ENCODE data around the gene PDE1C.

Gene PDE1C

GRCh38 chr7:31892099-31892829, 177.9 kb downstream of the PDE1C start:
- H4K20me1 ChIP-seq (ENCODE audit: insufficient read depth, low read length, poor library complexity, severe bottlenecking) = no peaks in the 10 kb centered on the region
- H3K9me2 ChIP-seq (replicated peaks; ENCODE audit: low read depth, low read length) = no peaks in the 10 kb centered on the region
- H3K9ac ChIP-seq (ENCODE audit: low read depth, low read length, poor library complexity, severe bottlenecking) = no peak overlapping the region
- no peaks in the 10 kb centered on the region for H3K4me1 ChIP-seq (ENCODE audit: insufficient read depth, low read length, poor library complexity, severe bottlenecking)
- H3K9me3 ChIP-seq (ENCODE audit: insufficient read depth, low read depth, low read length) = no peaks in the 10 kb centered on the region
- H3K79me2 ChIP-seq (ENCODE audit: insufficient read depth, low read length) = no peaks in the 10 kb centered on the region
- TF ChIP-seq, protein P1, sequence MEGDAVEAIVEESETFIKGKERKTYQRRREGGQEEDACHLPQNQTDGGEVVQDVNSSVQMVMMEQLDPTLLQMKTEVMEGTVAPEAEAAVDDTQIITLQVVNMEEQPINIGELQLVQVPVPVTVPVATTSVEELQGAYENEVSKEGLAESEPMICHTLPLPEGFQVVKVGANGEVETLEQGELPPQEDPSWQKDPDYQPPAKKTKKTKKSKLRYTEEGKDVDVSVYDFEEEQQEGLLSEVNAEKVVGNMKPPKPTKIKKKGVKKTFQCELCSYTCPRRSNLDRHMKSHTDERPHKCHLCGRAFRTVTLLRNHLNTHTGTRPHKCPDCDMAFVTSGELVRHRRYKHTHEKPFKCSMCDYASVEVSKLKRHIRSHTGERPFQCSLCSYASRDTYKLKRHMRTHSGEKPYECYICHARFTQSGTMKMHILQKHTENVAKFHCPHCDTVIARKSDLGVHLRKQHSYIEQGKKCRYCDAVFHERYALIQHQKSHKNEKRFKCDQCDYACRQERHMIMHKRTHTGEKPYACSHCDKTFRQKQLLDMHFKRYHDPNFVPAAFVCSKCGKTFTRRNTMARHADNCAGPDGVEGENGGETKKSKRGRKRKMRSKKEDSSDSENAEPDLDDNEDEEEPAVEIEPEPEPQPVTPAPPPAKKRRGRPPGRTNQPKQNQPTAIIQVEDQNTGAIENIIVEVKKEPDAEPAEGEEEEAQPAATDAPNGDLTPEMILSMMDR (conservative IDR thresholded peaks at IDR 0.05; ENCODE audit: low read length) = no peak
- TF ChIP-seq EZH2phosphoT487 (IDR thresholded peaks at IDR 0.05; ENCODE audit: borderline replicate concordance) = no peak
- no peaks in the 10 kb centered on the region for H3K36me3 ChIP-seq (ENCODE audit: insufficient read depth, low read length)
- H3K4me3 ChIP-seq (ENCODE audit: low read length, poor library complexity, severe bottlenecking) = no peak overlapping the region
- H3F3A ChIP-seq (ENCODE audit: low read depth) = no peaks in the 10 kb centered on the region
- no peak overlapping the region for H2AFZ ChIP-seq (ENCODE audit: low read length)
- no peaks in the 10 kb centered on the region for H3K27me3 ChIP-seq (ENCODE audit: insufficient read depth, low read length, poor library complexity, severe bottlenecking)
- no peak overlapping the region for H3K4me2 ChIP-seq (ENCODE audit: low read depth, low read length, poor library complexity, severe bottlenecking)

DNA sequence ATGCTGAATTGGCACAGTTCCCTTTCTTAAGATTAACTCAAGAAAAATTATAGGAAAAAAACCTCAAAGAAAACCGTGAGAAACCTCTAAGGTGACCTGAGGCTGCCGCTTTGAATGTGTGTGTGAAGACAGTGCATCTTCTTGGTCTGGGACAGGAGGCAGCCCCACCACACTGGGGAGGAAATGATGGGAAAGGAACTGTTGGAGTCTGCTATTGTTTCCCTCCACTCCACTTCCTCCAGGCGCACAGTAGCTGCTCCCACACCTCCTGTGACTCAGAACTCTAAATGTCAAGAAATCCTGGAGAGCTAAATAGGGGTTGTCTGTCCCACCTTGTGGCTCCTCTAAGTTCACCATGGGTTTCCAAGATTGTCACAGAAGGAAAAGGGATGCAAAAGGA, 179.4 kb downstream of the PDE1C start:
- Histone ChIP-seq H3K36me3 (ENCODE audit: insufficient read depth, low read length) (no peaks in the 10 kb centered on the region), H3K27me3 (ENCODE audit: insufficient read depth, low read length, poor library complexity, severe bottlenecking) (no peaks in the 10 kb centered on the region), H3K9ac (ENCODE audit: low read depth, low read length, poor library complexity, severe bottlenecking) (no peak overlapping the region), H3K79me2 (ENCODE audit: insufficient read depth, low read length) (no peaks in the 10 kb centered on the region), H3K9me3 (ENCODE audit: insufficient read depth, low read depth, low read length) (peaks cover 3% of the 10 kb centered on the region; the same call in 1 of the 2 replicates), H3F3A (ENCODE audit: low read depth) (no peaks in the 10 kb centered on the region), H2AFZ (ENCODE audit: low read length) (no peak overlapping the region), H4K20me1 (ENCODE audit: insufficient read depth, low read length, poor library complexity, severe bottlenecking) (no peaks in the 10 kb centered on the region), H3K4me1 (ENCODE audit: insufficient read depth, low read length, poor library complexity, severe bottlenecking) (no peaks in the 10 kb centered on the region), H3K9me2 (replicated peaks; ENCODE audit: low read depth, low read length) (no peaks in the 10 kb centered on the region), H3K4me2 (ENCODE audit: low read depth, low read length, poor library complexity, severe bottlenecking) (no peak overlapping the region), H3K4me3 (ENCODE audit: low read length, poor library complexity, severe bottlenecking) (no peak overlapping the region)
- TF ChIP-seq, protein P1 (conservative IDR thresholded peaks at IDR 0.05; ENCODE audit: low read length) = no peak
- TF ChIP-seq EZH2phosphoT487 (IDR thresholded peaks at IDR 0.05; ENCODE audit: borderline replicate concordance) = no peak

GRCh38 chr7:31890198-31890597, 180.0 kb downstream of the PDE1C start:
- no peaks in the 10 kb centered on the region for H3K9me2 ChIP-seq (replicated peaks; ENCODE audit: low read depth, low read length)
- H4K20me1 ChIP-seq (ENCODE audit: insufficient read depth, low read length, poor library complexity, severe bottlenecking) = no peaks in the 10 kb centered on the region
- no peaks in the 10 kb centered on the region for H3K4me1 ChIP-seq (ENCODE audit: insufficient read depth, low read length, poor library complexity, severe bottlenecking)
- no peak overlapping the region for H3K9ac ChIP-seq (ENCODE audit: low read depth, low read length, poor library complexity, severe bottlenecking)
- H3K9me3 ChIP-seq (ENCODE audit: insufficient read depth, low read depth, low read length) = peaks cover 3% of the 10 kb centered on the region; the same call in 1 of the 2 replicates
- H3K79me2 ChIP-seq (ENCODE audit: insufficient read depth, low read length) = no peaks in the 10 kb centered on the region
- no peak overlapping the region for H3K4me3 ChIP-seq (ENCODE audit: low read length, poor library complexity, severe bottlenecking)
- no peak overlapping the region for H2AFZ ChIP-seq (ENCODE audit: low read length)
- no peaks in the 10 kb centered on the region for H3K36me3 ChIP-seq (ENCODE audit: insufficient read depth, low read length)
- no peaks in the 10 kb centered on the region for H3K27me3 ChIP-seq (ENCODE audit: insufficient read depth, low read length, poor library complexity, severe bottlenecking)
- TF ChIP-seq, protein P1 (conservative IDR thresholded peaks at IDR 0.05; ENCODE audit: low read length) = no peak
- H3K4me2 ChIP-seq (ENCODE audit: low read depth, low read length, poor library complexity, severe bottlenecking) = no peak overlapping the region
- H3F3A ChIP-seq (ENCODE audit: low read depth) = no peaks in the 10 kb centered on the region
